Hepatocyte (in vitro differentiated cells): ENCODE measurements around the gene ATAD3C.

Source experiments
- CTCF ChIP-seq: fragments of 200-600 bp; sonication (generic); IDR thresholded peaks from 2 replicates; pipeline ENCODE4 v1.5.1; 2016; ENCODE audit warnings: antibody characterized with exemption, mild to moderate bottlenecking; ENCODE audit not compliant: poor library complexity
- EZH2 ChIP-seq: fragments of 200-600 bp; sonication (generic); IDR thresholded peaks from 2 replicates; pipeline ENCODE4 v1.6.1; 2016; ENCODE audit warnings: antibody characterized with exemption, mild to moderate bottlenecking, borderline replicate concordance
- EZH2phosphoT487 ChIP-seq: fragments of 200-600 bp; sonication (generic); IDR thresholded peaks from one replicate; pipeline ENCODE4 v1.6.1; 2018; ENCODE audit warnings: antibody characterized with exemption, mild to moderate bottlenecking, low read depth, moderate library complexity; ENCODE audit not compliant: unreplicated experiment, severe bottlenecking

DNA sequence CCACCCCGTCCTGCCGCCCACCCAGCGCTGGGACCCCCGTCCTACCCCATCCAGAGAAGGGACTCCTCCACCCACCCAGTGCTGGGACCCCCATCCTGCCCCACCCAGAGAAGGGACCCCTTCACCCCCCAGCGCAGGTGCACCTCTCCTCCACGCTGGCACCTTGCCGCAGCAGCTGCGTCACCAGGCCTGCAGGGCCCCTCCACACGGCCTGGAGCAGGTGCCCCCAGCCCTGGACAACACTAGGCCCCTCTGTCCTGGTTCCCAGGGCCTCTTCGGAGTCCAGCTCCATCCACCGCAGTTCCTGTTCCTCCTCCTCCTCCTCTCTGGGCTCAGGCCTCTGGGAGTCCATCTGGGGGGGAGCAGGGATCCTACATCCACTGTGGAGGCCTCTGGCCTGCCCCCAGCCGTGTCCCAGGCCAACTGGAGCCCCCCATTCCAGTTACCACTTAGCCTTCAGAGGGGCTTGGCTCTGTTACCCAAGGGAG is 28.8 kb upstream of the ATAD3C start:
- no peak for TF ChIP-seq CTCF
- TF ChIP-seq EZH2: no peak
- TF ChIP-seq EZH2phosphoT487: no peak
